Stimulated activated CD4-positive, alpha-beta T cell treated with anti-CD3 and anti-CD28 coated beads, Interleukin-1b, Interleukin-23, amount 100 ng/mL, for 48 hours (primary cell): ENCODE data around the gene FHIT.

Experiments used
- DNase-seq: peaks from one replicate; pipeline ENCODE4 v3.0.0-alpha.2; 2020

FHIT gene

GRCh38 chr3:60309539-60310268, 941.5 kb downstream of the FHIT start:
- DNase-seq, result no peak

GRCh38 chr3:60308808-60309207, 942.4 kb downstream of the FHIT start:
- DNase-seq, result no peak

DNA sequence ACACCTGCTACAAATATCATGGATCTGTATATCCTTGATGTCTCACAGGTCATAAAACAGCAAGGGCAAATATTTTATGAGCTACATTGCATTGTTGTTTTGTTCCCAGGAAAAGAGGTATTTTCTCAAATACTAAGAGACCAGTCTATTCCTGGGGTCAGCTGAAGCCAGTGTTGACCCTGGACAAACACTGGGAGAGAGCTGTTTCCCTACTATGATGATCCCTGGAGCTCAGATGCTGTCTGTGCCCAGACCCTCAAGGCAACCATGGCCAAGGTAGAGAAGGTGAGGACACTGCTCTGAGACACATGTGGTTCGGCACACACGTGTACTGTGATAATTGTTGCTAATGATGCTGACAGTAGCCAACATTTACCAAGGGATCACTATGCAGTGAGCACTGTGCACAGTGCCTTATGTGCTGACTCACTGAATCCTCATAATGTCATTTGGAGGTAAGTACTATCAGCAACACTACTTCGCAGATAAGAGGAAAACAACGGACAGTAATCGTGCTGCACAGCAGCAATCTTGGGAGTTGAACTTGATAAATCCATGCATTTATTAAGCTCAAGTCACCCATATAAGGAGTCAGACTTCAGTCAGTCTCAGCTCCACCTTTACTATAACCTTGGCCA, 943.6 kb downstream of the FHIT start:
- no peak for DNase-seq

DNA sequence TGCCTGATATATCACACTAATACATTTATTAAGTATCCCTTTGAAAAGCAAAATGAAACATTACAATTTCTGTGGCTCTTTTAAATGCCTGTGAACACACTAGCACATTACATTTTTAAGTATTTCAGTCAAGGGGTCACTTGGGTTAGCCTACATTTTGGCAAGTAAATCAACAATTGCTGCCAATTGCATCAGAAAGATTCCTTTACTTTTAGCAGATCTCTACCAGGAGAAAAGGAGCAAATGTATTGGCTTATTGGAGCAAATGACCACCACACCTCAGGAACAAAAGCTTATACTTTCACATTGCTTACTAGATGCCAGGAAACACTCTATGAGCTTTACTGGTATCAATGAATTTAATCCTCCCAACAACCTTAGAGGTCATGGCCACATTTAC, 947.1 kb downstream of the FHIT start:
- no peak for DNase-seq

DNA sequence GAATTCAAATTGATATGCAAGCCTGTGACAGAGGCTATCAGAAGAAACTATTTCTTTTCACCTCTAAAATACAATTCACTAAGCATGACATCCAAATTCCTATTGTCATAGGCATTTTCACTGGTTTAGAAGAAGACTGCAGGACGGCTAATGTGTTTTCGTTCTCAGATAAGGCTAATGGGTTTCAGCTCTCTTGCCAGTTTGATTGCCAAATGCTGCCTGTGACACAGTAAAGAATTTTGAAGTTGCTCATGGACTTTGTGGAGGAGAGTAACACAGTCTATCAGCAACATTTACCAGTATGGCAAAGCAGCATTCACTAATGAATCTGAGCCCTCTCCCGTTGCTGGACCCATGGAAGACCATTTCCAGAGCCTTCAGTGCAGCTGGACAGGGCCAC, 948.1 kb downstream of the FHIT start:
- no peak for DNase-seq

DNA sequence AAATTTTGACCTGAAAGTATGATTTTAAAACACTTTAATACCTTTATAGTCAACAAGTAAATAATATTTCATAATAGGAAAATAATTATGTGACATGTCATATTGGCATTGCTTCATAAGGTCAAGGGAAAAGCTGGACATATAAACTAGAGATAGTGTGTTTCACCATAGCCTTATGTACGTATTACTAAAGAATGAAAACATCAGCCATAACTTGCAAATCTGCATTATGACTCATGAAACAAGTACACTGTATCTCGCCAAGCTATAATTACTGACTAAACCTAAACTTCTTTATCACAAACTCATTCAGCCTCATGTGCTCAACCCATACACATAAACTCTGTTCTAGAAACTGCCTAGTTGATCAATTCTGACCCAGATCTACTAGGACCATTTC, 950.1 kb downstream of the FHIT start:
- DNase-seq, result no peak

- DNase-seq, result no peak
These were observed 953.1 kb downstream of the FHIT start for GRCh38 chr3:60298141-60298540.

DNA sequence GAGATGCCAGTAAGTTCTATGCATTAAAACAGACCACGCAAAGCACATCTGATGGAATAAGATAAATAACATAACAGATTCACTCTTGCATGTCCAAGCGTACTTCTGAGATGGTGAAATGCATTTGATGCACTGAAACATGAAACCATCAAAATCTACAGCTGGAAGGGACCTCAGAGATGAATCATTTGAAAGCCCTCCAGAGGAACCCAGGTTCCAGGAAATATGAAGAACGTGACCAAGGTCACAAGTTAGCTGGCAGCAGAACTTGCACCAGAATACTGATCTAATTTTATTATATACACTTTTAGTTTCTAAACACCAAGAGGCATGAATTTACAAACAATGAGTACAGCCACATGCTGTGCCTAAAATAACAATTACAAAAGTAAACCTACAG, 957.1 kb downstream of the FHIT start:
- no peak for DNase-seq

DNA sequence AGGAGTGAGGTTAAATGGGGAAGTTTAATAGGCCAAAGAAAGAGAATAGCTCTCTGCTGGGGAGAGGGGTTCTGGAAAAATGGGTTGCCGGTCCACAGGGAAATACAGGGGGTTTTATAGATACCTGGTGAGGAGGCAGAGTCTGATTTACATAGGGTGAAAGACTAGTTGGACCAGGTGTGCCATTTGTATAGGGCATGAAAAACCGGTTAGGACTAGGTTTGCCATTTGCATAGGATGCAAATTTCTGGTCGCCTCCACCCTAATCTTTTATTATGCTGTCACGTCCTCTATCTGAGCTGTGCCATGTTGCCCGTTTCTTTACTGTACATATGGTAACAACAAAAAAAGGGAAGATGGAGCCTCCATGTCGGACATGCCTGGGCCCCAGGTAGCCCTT, 960.1 kb downstream of the FHIT start:
- no peak for DNase-seq

DNA sequence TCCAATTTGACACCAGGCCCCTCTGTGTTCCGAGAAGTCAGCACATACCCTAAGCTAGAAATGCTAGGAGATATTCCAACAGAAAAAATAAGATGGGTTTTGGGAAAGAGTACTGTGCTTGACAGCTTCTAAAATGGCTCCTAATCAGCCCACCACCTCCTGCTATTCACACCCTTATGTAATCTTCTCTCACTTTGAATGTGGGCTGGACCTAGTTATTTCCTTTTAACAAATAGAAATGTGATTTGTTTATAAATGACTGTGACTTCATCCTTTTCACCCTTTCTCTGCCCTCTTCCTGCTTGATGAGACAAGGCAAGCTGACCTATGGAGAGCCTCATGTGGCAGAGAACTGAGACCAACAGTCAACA, 961.1 kb downstream of the FHIT start:
- DNase-seq, result no peak

DNA sequence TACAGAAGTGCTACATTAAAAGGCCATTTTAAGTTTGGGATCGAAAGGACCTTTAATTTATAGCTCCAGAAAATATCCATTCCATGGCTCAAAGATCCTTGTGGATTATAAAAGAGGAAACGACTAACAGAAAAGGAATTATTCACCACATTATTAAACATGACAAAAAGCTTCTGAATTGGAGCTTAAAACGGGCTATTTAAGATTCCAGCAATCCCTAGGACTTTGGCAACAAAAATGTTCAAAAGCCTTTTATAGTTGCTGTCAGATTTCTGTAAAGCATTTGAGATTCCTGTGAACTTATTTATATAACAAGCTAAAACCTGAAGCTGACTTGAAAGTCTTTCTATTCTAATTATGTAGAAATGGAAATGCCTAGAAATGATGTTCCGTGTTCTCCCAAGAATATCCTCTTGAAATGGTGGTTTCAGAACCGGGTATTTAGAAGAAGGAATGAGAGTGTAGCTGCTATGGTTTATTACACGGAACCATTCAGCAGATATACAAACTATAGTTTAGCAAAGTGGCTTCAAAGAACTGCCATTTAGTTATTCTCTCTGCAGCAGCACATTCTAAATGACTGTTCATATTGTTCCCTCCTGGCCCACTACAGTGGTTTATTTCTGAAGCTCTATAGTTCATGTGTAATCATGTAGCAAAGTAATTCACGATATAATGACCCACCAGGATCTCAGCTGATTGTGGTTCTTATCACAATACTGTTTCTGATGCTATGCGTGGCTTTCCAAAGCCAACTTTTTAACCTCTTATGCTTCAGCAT, 961.7 kb downstream of the FHIT start:
- no peak for DNase-seq

- DNase-seq, result no peak
These were observed 968.4 kb downstream of the FHIT start for GRCh38 chr3:60282866-60283265.

DNA sequence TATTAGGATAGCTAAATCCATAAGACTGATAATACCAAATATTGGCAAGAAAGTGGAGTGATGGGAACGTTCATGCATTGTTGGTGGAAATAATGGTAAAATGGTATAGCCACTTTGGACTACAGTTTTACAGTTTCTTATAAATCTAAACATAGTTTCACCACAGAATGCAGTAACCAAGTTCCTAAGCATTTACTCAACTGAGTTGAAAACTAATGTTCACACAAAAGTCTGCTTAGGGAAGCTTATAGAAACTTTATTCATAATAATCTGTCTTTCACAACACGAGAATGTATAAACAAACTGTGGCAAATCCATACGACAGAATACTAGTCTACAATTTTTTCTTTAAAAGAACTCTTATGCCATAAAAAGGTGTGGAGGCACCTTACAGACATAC, 969.3 kb downstream of the FHIT start:
- DNase-seq, result no peak

DNA sequence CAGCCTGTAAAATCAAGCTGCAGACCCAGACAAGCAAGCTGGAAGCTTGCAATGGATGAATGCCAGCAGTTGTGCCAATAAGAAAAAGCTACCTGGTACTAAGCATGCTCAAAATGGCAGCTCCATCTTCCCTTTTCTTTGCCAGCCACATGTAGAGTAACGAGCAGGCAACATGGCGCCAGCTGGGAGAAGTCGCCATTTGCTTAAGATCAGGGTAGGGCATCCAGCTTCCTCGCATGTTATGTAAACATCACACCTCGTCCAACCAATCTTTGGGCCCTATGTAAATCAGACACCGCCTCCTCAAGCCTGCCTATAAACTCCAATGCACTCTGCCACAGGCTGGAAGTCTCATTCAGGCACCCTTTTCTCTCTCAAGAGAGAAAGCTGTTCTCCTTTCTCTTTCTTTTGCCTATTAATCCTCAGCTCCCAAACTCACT, 973.9 kb downstream of the FHIT start:
- no peak for DNase-seq

DNA sequence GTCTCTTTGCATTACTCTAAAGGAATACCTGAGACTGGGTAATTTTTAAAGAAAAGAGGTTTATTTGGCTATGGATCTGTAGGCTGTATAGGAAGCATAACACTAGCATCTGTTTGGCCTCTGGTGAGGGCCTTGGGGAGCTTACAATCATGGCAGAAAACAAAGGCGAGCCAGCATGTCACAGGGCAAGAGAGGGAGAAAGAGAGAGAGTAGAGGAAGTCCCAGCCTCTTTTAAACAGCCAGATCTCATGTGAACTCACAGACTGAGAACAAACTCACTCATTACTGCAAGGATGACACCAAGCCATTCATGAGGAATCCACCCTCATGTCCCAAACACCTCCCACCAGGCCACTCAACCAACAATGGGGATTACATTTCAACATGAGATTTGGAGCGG, 974.6 kb downstream of the FHIT start:
- DNase-seq, result no peak

- DNase-seq, result no peak
These were observed 976.6 kb downstream of the FHIT start for GRCh38 chr3:60274646-60275045.

DNA sequence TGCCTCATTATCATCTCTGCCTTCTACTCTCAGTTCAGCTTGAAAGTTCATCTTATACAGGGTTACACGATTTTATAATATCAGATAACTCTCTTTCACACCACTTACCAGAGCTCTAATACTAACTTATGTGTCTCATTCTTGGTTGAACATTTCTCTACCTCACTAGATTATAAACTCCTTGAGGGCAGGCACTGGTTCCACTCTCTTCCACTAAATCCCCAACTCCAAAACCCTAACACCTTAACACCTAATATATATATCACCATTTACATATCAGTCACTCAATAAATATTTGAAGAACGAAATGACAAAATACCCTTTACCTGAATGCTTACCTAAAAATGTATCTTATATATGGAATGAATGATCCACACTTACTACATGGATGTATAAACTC, 977.2 kb downstream of the FHIT start:
- no peak for DNase-seq

- DNase-seq, result no peak
These were observed 981.4 kb downstream of the FHIT start for GRCh38 chr3:60269829-60270266.

- DNase-seq, result no peak
These were observed 981.9 kb downstream of the FHIT start for GRCh38 chr3:60269377-60269776.

DNA sequence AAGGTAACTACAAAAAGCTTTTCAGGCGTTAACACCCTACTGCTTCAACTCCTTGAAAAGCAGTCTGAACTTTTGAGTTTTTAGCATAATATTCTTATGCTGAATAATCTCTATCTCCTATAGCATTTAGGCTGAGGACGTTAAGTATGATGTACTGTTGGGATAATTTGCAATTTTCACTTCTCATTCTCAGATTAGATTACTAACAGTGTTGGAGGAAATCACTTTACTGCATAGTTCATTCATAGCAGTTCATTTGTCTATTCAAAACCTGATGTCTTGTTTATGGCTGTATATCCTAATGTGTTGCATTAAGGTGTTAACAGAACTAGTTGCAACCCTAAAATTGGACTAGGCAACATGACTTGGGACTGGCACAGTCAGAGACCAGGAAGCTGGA, 983.1 kb downstream of the FHIT start:
- no peak for DNase-seq

- DNase-seq, result no peak
These were observed 984.8 kb downstream of the FHIT start for GRCh38 chr3:60266444-60266843.

GRCh38 chr3:60263191-60263590, 988.1 kb downstream of the FHIT start:
- DNase-seq, result no peak

- DNase-seq, result no peak
These were observed 988.7 kb downstream of the FHIT start for GRCh38 chr3:60262546-60262945.

DNA sequence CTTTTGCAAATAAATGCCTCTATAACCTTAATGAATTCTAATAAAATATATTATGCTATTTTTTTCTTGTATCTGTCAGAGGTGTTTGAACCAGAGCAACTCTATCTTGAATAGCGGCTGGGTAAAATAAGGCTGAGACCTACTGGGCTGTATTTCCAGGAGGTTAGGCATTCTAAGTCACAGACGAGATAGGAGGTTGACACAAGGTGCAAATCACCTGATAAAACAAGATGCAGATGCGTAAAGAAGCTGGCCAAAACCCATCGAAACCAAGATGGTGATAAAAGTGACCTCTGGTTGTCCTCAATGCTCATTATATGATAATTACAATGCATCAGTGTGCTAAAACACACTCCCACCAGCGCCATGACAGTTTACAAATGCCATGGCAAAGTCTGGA, 990.7 kb downstream of the FHIT start:
- no peak for DNase-seq
